CD4-positive, alpha-beta T cell (primary cell): ENCODE data around the gene SHISA6. TPM values are rescaled to one million over a fixed set of nuclear protein-coding genes. Genes with fewer than 3 reads are reported as not detected.

Experiments used
- ATAC-seq: fragments of 200-7000 bp; cut with Tn5 transposase; one replicate; pipeline ENCODE4 v1.10.0; 2022; ENCODE audit warnings: mild to moderate bottlenecking; ENCODE audit not compliant: poor library complexity
- CTCF ChIA-PET: fragments of 350-600 bp; sonication (Branson Sonifier 250); formaldehyde crosslinking; loops from one replicate; lab custom pipeline; 2021; ENCODE audit warnings: antibody characterized with exemption, inconsistent platforms; lab: Charles Lee
- POLR2A ChIA-PET: fragments of 350-600 bp; sonication (Branson Sonifier 250); formaldehyde crosslinking; loops from one replicate; lab custom pipeline; 2021; ENCODE audit warnings: antibody characterized with exemption, inconsistent platforms; lab: Charles Lee
- DNase-seq, 14 experiments: peaks; one replicate each; pipeline ENCODE4 v3.0.0-alpha.2; 2013 to 2020; ENCODE audit warnings: mixed read lengths in 2 of 14
- H3K27ac ChIP-seq, 2 donors: one replicate each; pipeline versions ENCODE4 v1.5.1 to v1.7.0; 2013; ENCODE audit warnings: low read length in 2 of 2, low read depth in 1 of 2, mild to moderate bottlenecking in 1 of 2
- H3K27me3 ChIP-seq, 2 experiments: 1 replicate in 1 of 2; 2 replicates in 1 of 2; pipeline versions ENCODE4 v1.6.1 to v1.7.0; 2013; ENCODE audit warnings: low read length in 2 of 2, control low read depth in 1 of 2, mild to moderate bottlenecking in 1 of 2, moderate library complexity in 1 of 2; ENCODE audit not compliant: insufficient read depth in 2 of 2, control insufficient read depth in 1 of 2
- H3K36me3 ChIP-seq: one replicate; pipeline ENCODE4 v1.6.1; 2013; ENCODE audit warnings: low read length, control low read depth; ENCODE audit not compliant: insufficient read depth
- H3K4me1 ChIP-seq: one replicate; pipeline ENCODE4 v1.6.1; 2013; ENCODE audit warnings: low read length, control low read depth; ENCODE audit not compliant: insufficient read depth
- H3K4me3 ChIP-seq: one replicate; pipeline ENCODE4 v1.5.1; 2013; ENCODE audit warnings: mild to moderate bottlenecking, low read length, moderate library complexity
- H3K9me3 ChIP-seq, 2 experiments: 1 replicate in 1 of 2; 2 replicates in 1 of 2; pipeline versions ENCODE4 v1.6.1 to v1.7.0; 2013; ENCODE audit warnings: low read length in 2 of 2, mild to moderate bottlenecking in 2 of 2, control low read depth in 1 of 2, moderate library complexity in 1 of 2; ENCODE audit not compliant: control insufficient read depth in 1 of 2, insufficient read depth in 1 of 2
- H3K27ac Mint-ChIP-seq: one replicate; pipeline ENCODE4 v1.8.0; 2020; ENCODE audit warnings: mixed read lengths
- H3K27me3 Mint-ChIP-seq: one replicate; pipeline ENCODE4 v1.8.0; 2021; ENCODE audit warnings: mixed read lengths
- H3K36me3 Mint-ChIP-seq: one replicate; pipeline ENCODE4 v1.8.0; 2021; ENCODE audit warnings: low read depth, mixed read lengths
- H3K4me1 Mint-ChIP-seq: one replicate; pipeline ENCODE4 v1.8.0; 2021; ENCODE audit warnings: low read depth, mixed read lengths
- H3K4me3 Mint-ChIP-seq: one replicate; pipeline ENCODE4 v1.8.0; 2020; ENCODE audit warnings: mild to moderate bottlenecking, mixed read lengths
- H3K9me3 Mint-ChIP-seq: one replicate; pipeline ENCODE4 v1.8.0; 2020; ENCODE audit warnings: mixed read lengths
- CTCF ChIP-seq: fragments of 200-600 bp; IDR thresholded peaks from one replicate; pipeline ENCODE4 v1.8.0; 2022; ENCODE audit warnings: antibody characterized with exemption, mild to moderate bottlenecking
- intact Hi-C, 2 experiments: fragments of 100-400 bp; cut with DNase I in 1 of 2; cut with micrococcal nuclease in 1 of 2; formaldehyde crosslinking; loops; one replicate each; pipeline versions ENCODE4 v1.15.1 to v1.9.0; 2023 to 2025; cut with DNase I, micrococcal nuclease
- total RNA-seq, 174 experiments: library from RNA in 2 of 174; stranded (reverse) in 2 of 174; gene quantifications; one replicate each; pipeline ENCODE4 v1.2.3 and lab custom pipeline; 2021 to 2026

SHISA6 gene
- total RNA-seq, 2 experiments from 2014 or later, result not detected

GRCh38 chr17:11285946-11286345, 44.9 kb downstream of the SHISA6 start:
- no peak overlapping the region for H3K4me3 ChIP-seq
- H3K36me3 ChIP-seq, result no peaks in the 10 kb centered on the region
- ATAC-seq (no peak), DNase-seq (no peak)
- Mint-ChIP-seq H3K4me3 (no peak overlapping the region), H3K9me3 (peaks cover 12% of the 10 kb centered on the region), H3K36me3 (no peaks in the 10 kb centered on the region), H3K4me1 (no peaks in the 10 kb centered on the region), H3K27me3 (no peaks in the 10 kb centered on the region), H3K27ac (no peak overlapping the region)
- TF ChIP-seq CTCF, result no peak
- no peaks in the 10 kb centered on the region for H3K9me3 ChIP-seq
- H3K27ac ChIP-seq, result no peak overlapping the region
- H3K27me3 ChIP-seq, result no peaks in the 10 kb centered on the region
- intact Hi-C loops, result no loop called here
- ChIA-PET CTCF (no interaction called here), POLR2A (no interaction called here)
- no peaks in the 10 kb centered on the region for H3K4me1 ChIP-seq

- TF ChIP-seq CTCF, result no peak
- no peak overlapping the region for H3K4me3 ChIP-seq
- intact Hi-C loops, result no loop called here
- no peaks in the 10 kb centered on the region for H3K9me3 ChIP-seq
- no peak for ATAC-seq
- no peak overlapping the region for H3K27ac ChIP-seq
- H3K27me3 ChIP-seq, result no peaks in the 10 kb centered on the region
- H3K4me1 Mint-ChIP-seq, result no peaks in the 10 kb centered on the region
- ChIA-PET CTCF (no interaction called here), POLR2A (no interaction called here)
- H3K27ac Mint-ChIP-seq, result no peak overlapping the region
- no peak for DNase-seq
- H3K4me1 ChIP-seq, result no peaks in the 10 kb centered on the region
- H3K4me3 Mint-ChIP-seq, result no peak overlapping the region
- H3K36me3 ChIP-seq, result no peaks in the 10 kb centered on the region
- no peaks in the 10 kb centered on the region for H3K36me3 Mint-ChIP-seq
- H3K27me3 Mint-ChIP-seq, result no peaks in the 10 kb centered on the region
- peaks cover 5% of the 10 kb centered on the region for H3K9me3 Mint-ChIP-seq
These were observed 46.8 kb downstream of the SHISA6 start for GRCh38 chr17:11287791-11288190.

- ChIA-PET CTCF (no interaction called here), POLR2A (no interaction called here)
- no peak overlapping the region for H3K27ac ChIP-seq
- ATAC-seq (no peak), DNase-seq (no peak)
- H3K9me3 Mint-ChIP-seq, result no peaks in the 10 kb centered on the region
- H3K4me3 Mint-ChIP-seq, result no peak overlapping the region
- H3K27me3 ChIP-seq, result no peaks in the 10 kb centered on the region
- no peak overlapping the region for H3K27ac Mint-ChIP-seq
- no peak for TF ChIP-seq CTCF
- intact Hi-C loops, result no loop called here
- no peaks in the 10 kb centered on the region for H3K27me3 Mint-ChIP-seq
- H3K9me3 ChIP-seq, result peaks cover 0 to 3% of the 10 kb centered on the region in 2 experiments
- H3K36me3 ChIP-seq, result no peaks in the 10 kb centered on the region
- no peaks in the 10 kb centered on the region for H3K4me1 ChIP-seq
- no peak overlapping the region for H3K4me3 ChIP-seq
- H3K4me1 Mint-ChIP-seq, result no peaks in the 10 kb centered on the region
- no peaks in the 10 kb centered on the region for H3K36me3 Mint-ChIP-seq
These were observed 49.8 kb downstream of the SHISA6 start for GRCh38 chr17:11290814-11291213.
